NCI-H1694 treated with DMSO at 0.1 percent for 48 hours (cell line): Measurements from ENCODE around the gene GTF2B.
"Not testable (repeated sequence)": the region's sequence is repeated elsewhere in the genome, so short reads cannot be mapped to it uniquely, and the experiment has no call there.

Source experiments
- DNase-seq: peaks from one replicate; lab custom pipeline; 2025; lab: John Stamatoyannopoulos, UW

GTF2B gene

GRCh38 chr1:88891318-88891950, at the start of gene GTF2B:
Gene GTF2B (minus strand): TSS chr1:88891567. CDS start chr1:88891499, 68 bp downstream.
- DNase-seq = peak; percentile 95

- not testable (repeated sequence) for DNase-seq
Observed at GRCh38 chr1:88938528-88938927, 47.2 kb upstream of the GTF2B start.

GRCh38 chr1:88936760-88937342, 45.5 kb upstream of the GTF2B start:
- no peak for DNase-seq

- no peak for DNase-seq
Observed at GRCh38 chr1:88936223-88936523, 44.8 kb upstream of the GTF2B start.

GRCh38 chr1:88935522-88936222, 44.3 kb upstream of the GTF2B start:
- DNase-seq = peak; percentile 47

GRCh38 chr1:88930176-88930575, 38.8 kb upstream of the GTF2B start:
- DNase-seq = not testable (repeated sequence)

- DNase-seq = no peak
Observed at GRCh38 chr1:88923224-88923623, 31.9 kb upstream of the GTF2B start.

- no peak for DNase-seq
Observed at GRCh38 chr1:88922214-88922613, 30.8 kb upstream of the GTF2B start.

- DNase-seq = no peak
Observed at GRCh38 chr1:88920845-88921244, 29.5 kb upstream of the GTF2B start.

- no peak for DNase-seq
Observed at GRCh38 chr1:88917321-88918025, 26.1 kb upstream of the GTF2B start.

- no peak for DNase-seq
Observed at GRCh38 chr1:88916883-88917282, 25.5 kb upstream of the GTF2B start.

- not testable (repeated sequence) for DNase-seq
Observed at GRCh38 chr1:88911800-88912199, 20.4 kb upstream of the GTF2B start.

- no peak for DNase-seq
Observed at GRCh38 chr1:88911161-88911560, 19.8 kb upstream of the GTF2B start.

- DNase-seq = no peak
Observed at GRCh38 chr1:88910401-88910800, 19.0 kb upstream of the GTF2B start.

- DNase-seq = no peak
Observed at GRCh38 chr1:88900883-88901282, 9.5 kb upstream of the GTF2B start.

- no peak for DNase-seq
Observed at GRCh38 chr1:88897070-88897730, 5.8 kb upstream of the GTF2B start.

GRCh38 chr1:88892357-88892877, 1.1 kb upstream of the GTF2B start:
- no peak for DNase-seq

- DNase-seq = no peak
Observed at GRCh38 chr1:88891951-88892340, 579 bp upstream of the GTF2B start.

GRCh38 chr1:88890791-88891317, 513 bp downstream of the GTF2B start:
- DNase-seq = peak; percentile 30

- DNase-seq = no peak
Observed at GRCh38 chr1:88890131-88890530, 1.2 kb downstream of the GTF2B start.

- DNase-seq = no peak
Observed at GRCh38 chr1:88888750-88889149, 2.6 kb downstream of the GTF2B start.

GRCh38 chr1:88885933-88886332, 5.4 kb downstream of the GTF2B start:
- DNase-seq = no peak
